HL-60 (cell line): ENCODE results near the gene REPS1.

Source experiments
- GABPA ChIP-seq: IDR thresholded peaks from 2 replicates; pipeline ENCODE4 v1.6.1; 2012; ENCODE audit warnings: low read depth
- POLR2AphosphoS5 ChIP-seq: IDR thresholded peaks from 2 replicates; pipeline ENCODE4 v1.6.1; 2012; ENCODE audit warnings: low read depth
- SPI1 ChIP-seq: IDR thresholded peaks from 2 replicates; pipeline ENCODE4 v1.6.1; 2012; ENCODE audit warnings: low read depth, mild to moderate bottlenecking, borderline replicate concordance
- TF ChIP-seq, protein P1 (sequence below): IDR thresholded peaks from 2 replicates; pipeline ENCODE4 v1.6.1; 2012; ENCODE audit warnings: low read depth; ENCODE audit not compliant: insufficient replicate concordance
- TF ChIP-seq, protein P2 (sequence below): IDR thresholded peaks from one replicate; pipeline ENCODE4 v1.5.1; 2011; ENCODE audit warnings: low read length, control low read depth, inconsistent platforms; ENCODE audit not compliant: insufficient read depth

DNA sequence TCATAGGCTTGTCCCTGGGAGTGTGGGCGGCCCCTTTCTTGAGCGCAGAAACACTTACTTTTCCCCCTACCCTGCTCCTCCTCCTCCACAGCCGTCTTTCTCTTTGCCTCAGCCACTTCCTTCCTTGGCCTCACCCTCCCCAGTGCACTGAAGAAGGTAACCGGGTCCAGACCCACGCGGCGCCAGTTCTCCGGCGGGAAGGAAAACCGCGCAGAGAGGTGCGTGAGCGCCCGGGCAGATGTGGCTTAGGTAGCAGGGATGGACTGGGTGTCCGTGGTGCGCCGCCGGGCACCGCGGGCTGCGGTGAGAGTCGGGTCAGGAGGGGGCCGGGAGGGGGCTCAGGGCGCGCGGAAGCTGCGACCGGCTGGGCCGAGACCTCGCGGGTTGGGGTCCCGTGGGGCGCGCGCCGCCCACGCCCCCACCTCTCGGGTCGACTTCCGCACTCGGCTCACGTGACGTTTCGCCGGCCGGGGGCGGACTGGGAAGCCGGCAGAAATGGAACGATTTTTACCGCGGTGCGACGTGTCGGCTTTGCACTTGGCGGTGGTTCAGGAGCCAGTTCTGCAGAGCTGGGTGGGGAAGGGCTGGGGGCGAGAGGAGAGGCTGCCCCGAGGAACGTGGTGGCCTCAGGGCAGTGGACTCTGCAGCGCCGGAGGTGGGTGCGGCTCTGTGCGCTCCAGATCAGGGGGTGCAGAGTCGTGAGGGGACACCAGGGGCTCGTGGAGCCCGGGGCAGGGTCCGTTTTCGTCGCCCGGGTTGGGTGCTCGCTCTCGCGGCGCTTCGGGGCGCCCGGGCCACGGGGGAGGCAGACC lies 40.8 kb upstream of the REPS1 start, which contains the start of gene ABRACL:
- TF ChIP-seq, protein P1, sequence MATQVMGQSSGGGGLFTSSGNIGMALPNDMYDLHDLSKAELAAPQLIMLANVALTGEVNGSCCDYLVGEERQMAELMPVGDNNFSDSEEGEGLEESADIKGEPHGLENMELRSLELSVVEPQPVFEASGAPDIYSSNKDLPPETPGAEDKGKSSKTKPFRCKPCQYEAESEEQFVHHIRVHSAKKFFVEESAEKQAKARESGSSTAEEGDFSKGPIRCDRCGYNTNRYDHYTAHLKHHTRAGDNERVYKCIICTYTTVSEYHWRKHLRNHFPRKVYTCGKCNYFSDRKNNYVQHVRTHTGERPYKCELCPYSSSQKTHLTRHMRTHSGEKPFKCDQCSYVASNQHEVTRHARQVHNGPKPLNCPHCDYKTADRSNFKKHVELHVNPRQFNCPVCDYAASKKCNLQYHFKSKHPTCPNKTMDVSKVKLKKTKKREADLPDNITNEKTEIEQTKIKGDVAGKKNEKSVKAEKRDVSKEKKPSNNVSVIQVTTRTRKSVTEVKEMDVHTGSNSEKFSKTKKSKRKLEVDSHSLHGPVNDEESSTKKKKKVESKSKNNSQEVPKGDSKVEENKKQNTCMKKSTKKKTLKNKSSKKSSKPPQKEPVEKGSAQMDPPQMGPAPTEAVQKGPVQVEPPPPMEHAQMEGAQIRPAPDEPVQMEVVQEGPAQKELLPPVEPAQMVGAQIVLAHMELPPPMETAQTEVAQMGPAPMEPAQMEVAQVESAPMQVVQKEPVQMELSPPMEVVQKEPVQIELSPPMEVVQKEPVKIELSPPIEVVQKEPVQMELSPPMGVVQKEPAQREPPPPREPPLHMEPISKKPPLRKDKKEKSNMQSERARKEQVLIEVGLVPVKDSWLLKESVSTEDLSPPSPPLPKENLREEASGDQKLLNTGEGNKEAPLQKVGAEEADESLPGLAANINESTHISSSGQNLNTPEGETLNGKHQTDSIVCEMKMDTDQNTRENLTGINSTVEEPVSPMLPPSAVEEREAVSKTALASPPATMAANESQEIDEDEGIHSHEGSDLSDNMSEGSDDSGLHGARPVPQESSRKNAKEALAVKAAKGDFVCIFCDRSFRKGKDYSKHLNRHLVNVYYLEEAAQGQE = peak; percentile 59
- TF ChIP-seq, protein P2, sequence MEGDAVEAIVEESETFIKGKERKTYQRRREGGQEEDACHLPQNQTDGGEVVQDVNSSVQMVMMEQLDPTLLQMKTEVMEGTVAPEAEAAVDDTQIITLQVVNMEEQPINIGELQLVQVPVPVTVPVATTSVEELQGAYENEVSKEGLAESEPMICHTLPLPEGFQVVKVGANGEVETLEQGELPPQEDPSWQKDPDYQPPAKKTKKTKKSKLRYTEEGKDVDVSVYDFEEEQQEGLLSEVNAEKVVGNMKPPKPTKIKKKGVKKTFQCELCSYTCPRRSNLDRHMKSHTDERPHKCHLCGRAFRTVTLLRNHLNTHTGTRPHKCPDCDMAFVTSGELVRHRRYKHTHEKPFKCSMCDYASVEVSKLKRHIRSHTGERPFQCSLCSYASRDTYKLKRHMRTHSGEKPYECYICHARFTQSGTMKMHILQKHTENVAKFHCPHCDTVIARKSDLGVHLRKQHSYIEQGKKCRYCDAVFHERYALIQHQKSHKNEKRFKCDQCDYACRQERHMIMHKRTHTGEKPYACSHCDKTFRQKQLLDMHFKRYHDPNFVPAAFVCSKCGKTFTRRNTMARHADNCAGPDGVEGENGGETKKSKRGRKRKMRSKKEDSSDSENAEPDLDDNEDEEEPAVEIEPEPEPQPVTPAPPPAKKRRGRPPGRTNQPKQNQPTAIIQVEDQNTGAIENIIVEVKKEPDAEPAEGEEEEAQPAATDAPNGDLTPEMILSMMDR = no peak
- TF ChIP-seq POLR2AphosphoS5 = peak; percentile 88
- TF ChIP-seq GABPA = no peak
- peak; percentile 84; the same call in 1 of the 2 replicates for TF ChIP-seq SPI1
